Measurements from ENCODE around the gene RRAS.
A peak's percentile ranks its signal among the peaks of the same experiment; 100 is the strongest.

RRAS gene

GRCh38 chr19:49593233-49594113 lies 46.5 kb downstream of the RRAS start:
- peak; percentile 95 for DNase-seq

GRCh38 chr19:49592486-49593232 lies 47.3 kb downstream of the RRAS start:
- no peak for DNase-seq

GRCh38 chr19:49591731-49592485 lies 48.0 kb downstream of the RRAS start:
- DNase-seq: peak; percentile 58

GRCh38 chr19:49590971-49591730 lies 48.8 kb downstream of the RRAS start, which contains the start of gene PRR12:
TSS of gene PRR12 (plus strand) at chr19:49591182. CDS start at chr19:49591655, 473 bp downstream.
- peak; percentile 72 for DNase-seq

GRCh38 chr19:49590071-49590970 lies 49.6 kb downstream of the RRAS start:
- DNase-seq: peak; percentile 90

- DNase-seq: no peak
These were observed 50.4 kb downstream of the RRAS start for GRCh38 chr19:49589502-49589905.

- peak; percentile 65 for DNase-seq
These were observed 51.4 kb downstream of the RRAS start for GRCh38 chr19:49588365-49589122.

GRCh38 chr19:49587227-49587626 lies 52.7 kb downstream of the RRAS start:
- no peak for DNase-seq
